Pancreas (tissue), 10 donors: ENCODE results near the gene PRRC2C. TPM values are rescaled to one million over a fixed set of nuclear protein-coding genes. Genes with fewer than 3 reads are reported as not detected.

Experiments
- ATAC-seq, 4 donors: fragments of 200-7000 bp; cut with Tn5 transposase; one replicate each; pipeline versions ENCODE4 v1.8.0 to v1.9.1; 2020; ENCODE audit warnings: mild to moderate bottlenecking in 4 of 4, moderate library complexity in 4 of 4
- DNase-seq, 6 donors: peaks; one replicate each; pipeline ENCODE4 v3.0.0-alpha.2; 2020
- FAIRE-seq: peaks from 2 replicates; lab custom pipeline; 2012; peaks lifted over from hg19 to GRCh38; lab: Jason Lieb, UNC
- H3K27ac ChIP-seq, 4 donors: fragments of 200-600 bp; sonication (generic); 1 replicate in 3 of 4; 2 replicates in 1 of 4; pipeline versions ENCODE4 v1.5.0 to v1.8.0; 2020
- H3K27me3 ChIP-seq, 4 donors: fragments of 200-600 bp; one replicate each; pipeline ENCODE4 v1.8.0; 2021
- H3K36me3 ChIP-seq, 3 donors: fragments of 200-600 bp; sonication (generic) in 1 of 3; one replicate each; pipeline versions ENCODE4 v1.5.0 to v1.8.0; 2020 to 2021
- H3K4me1 ChIP-seq, 3 donors: fragments of 200-600 bp; one replicate each; pipeline ENCODE4 v1.8.0; 2021
- H3K4me3 ChIP-seq, 4 donors: fragments of 200-600 bp; sonication (generic) in 2 of 4; one replicate each; pipeline versions ENCODE4 v1.5.0 to v1.8.0; 2020 to 2021
- H3K9me3 ChIP-seq, 4 donors: fragments of 200-600 bp; one replicate each; pipeline ENCODE4 v1.8.0; 2021
- WGBS, 2 donors: extraction: QIAGEN DNeasy Blood & Tissue Kit; methylation state at CpG; one replicate each; pipeline ENCODE4 v1.1.7; 2013; 5-methylcytosine and 5-hydroxymethylcytosine counted together
- intact Hi-C, 3 donors: fragments of 100-400 bp; cut with DNase I; formaldehyde crosslinking; loops; one replicate each; pipeline versions ENCODE4 v1.11.1 to v1.14.2; 2022
- polyA plus RNA-seq, 2 donors: library from polyadenylated mRNA; stranded (reverse); fragments of 200-250 nt; gene quantifications; one replicate each; pipeline ENCODE4 v1.2.3, GENCODE V29; 2013
- total RNA-seq, 6 donors: library from RNA; stranded (reverse); fragmentation: NEBNext Ultra II Directional in 4 of 6; extraction: Animal tissue kit (Norgen Biotek cat#: 25700) in 4 of 6; gene quantifications; one replicate each; pipeline versions ENCODE4 v1.2.1 to v1.2.4, GENCODE V29; 2021 to 2023
- TF ChIP-seq, protein P1 (sequence below), 4 donors: fragments of 200-600 bp; sonication (generic) in 3 of 4; IDR thresholded peaks; one replicate each; pipeline versions ENCODE4 v1.5.0 to v1.8.0; 2021; ENCODE audit warnings: antibody characterized with exemption in 4 of 4
- donor health status: healthy with polysubstance abuse.
- donor health status: DM: no; HTN: no; CAD: no; lungs with moderate emphysema.
- donor health status: DM: no; HTN: no; CAD: no.
- donor health status: control.
- donor health status: control.
- donor health status: Bipolar disorder and iron deficiency.
- donor health status: DM: yes; HTN: yes; CAD: no.
- donor health status: DM: no; HTN: no; CAD: no.
- donor health status: DM: no; HTN: no; CAD: no.
- donor health status: DM: yes; HTN: yes; CAD: no.

Gene PRRC2C
- total and polyA plus RNA-seq, 8 donors, result 22.4 to 82.3 (median 48.4) TPM

DNA sequence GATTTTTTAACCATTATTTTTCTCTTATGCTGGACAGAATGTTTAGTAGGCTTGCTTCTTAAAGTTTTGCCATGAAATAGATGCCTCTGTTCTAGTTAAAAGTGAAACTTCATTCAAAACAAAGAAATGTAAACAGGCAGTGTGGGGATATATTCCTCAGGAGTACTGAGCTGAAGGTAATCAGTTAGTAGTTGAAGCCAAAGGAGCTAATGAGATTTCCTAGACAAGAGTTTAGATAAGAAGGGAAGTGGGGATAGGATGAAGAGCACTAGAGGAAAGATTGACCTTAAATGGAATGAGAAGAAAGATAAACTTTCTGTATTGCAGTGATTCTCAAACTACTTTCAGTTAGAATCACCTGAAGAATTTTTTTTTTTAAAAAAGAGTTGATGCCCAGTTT lies 23.9 kb downstream of the PRRC2C start:
- Histone ChIP-seq H3K36me3 (no peaks in the 10 kb centered on the region), H3K4me1 (peaks cover 0 to 4% (median 0%) of the 10 kb centered on the region in 3 donors)

DNA sequence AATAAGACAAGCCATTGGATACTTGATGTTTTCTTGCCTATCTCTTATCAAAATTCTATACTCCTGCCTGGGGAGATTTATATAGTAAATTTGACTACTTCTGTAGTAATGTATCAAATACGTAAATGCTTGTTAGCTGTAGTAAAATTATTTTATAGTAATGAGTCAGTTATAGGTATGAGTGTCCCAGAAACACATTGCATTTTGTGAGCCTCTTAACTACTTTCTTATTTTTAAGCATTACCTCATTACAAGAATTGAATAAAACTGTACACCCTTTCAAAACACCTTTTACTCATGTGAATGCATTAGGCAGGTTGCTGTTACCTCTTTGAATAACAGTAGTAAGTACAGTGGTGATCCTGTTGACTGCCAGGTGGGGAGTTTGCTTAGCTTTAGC lies 28.4 kb downstream of the PRRC2C start:
- Histone ChIP-seq H3K9me3 (no peaks in the 10 kb centered on the region), H3K4me1 (no peaks in the 10 kb centered on the region), H3K36me3 (peaks cover 0 to 35% (median 15%) of the 10 kb centered on the region in 3 donors), H3K27ac (no peak overlapping the region), H3K27me3 (no peaks in the 10 kb centered on the region), H3K4me3 (no peak overlapping the region)
- intact Hi-C loops, result no loop called here
- ATAC-seq, result no peak
- DNase-seq, result no peak
- WGBS, 2 donors, result 0% methylated on average over 1 of the region's 1 CpG
- TF ChIP-seq, protein P1, sequence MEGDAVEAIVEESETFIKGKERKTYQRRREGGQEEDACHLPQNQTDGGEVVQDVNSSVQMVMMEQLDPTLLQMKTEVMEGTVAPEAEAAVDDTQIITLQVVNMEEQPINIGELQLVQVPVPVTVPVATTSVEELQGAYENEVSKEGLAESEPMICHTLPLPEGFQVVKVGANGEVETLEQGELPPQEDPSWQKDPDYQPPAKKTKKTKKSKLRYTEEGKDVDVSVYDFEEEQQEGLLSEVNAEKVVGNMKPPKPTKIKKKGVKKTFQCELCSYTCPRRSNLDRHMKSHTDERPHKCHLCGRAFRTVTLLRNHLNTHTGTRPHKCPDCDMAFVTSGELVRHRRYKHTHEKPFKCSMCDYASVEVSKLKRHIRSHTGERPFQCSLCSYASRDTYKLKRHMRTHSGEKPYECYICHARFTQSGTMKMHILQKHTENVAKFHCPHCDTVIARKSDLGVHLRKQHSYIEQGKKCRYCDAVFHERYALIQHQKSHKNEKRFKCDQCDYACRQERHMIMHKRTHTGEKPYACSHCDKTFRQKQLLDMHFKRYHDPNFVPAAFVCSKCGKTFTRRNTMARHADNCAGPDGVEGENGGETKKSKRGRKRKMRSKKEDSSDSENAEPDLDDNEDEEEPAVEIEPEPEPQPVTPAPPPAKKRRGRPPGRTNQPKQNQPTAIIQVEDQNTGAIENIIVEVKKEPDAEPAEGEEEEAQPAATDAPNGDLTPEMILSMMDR (IDR thresholded peaks at IDR 0.05), result no peak
- FAIRE-seq, result no peak

More for the DNA sequence above, 23.9 kb downstream of the PRRC2C start:
- DNase-seq, result no peak
- ATAC-seq, result no peak
- TF ChIP-seq, protein P1 (IDR thresholded peaks at IDR 0.05), result no peak
- FAIRE-seq, result no peak
- intact Hi-C loops, result no loop called here
- H3K4me3 ChIP-seq, result no peak overlapping the region
- no peaks in the 10 kb centered on the region for H3K27me3 ChIP-seq
- H3K27ac ChIP-seq, result no peak overlapping the region
- H3K9me3 ChIP-seq, result no peaks in the 10 kb centered on the region

DNA sequence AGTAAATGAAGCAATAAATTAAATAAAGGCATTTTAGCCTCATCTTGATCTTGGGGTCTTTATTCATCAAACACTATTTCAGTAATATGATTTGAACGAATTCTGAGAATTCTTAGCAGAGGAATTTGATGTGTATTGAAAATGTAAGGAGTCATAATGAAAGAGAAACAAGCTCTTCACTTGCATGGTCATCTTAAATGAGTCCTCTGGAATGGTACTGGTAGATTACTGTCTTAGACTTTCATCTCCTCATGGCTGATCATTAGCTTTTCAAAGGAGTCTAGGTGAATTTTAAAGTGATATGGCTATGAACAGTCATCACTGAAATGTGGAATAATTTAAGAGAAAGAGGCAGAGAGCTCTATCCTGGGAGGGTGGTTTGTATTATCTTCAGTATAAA lies 30.0 kb downstream of the PRRC2C start:
- intact Hi-C loops, result no loop called here

DNA sequence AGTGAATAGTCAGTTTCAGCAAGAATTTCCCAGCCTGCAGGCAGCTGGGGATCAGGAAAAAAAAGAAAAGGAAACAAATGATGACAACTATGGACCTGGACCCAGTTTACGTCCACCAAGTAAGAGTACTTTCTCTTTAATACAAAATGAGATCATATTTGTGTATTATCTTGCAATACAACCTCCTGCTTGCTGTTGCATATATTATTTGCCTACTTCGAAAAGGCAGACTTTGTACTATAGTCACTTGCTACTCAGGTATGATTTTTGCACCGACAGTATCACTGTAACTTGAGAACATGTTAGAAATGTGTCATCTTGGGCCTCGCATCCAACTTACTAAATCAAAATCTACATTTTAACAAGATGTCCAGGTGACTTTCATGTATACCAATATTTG lies 30.4 kb downstream of the PRRC2C start:
- no peaks in the 10 kb centered on the region for H3K27me3 ChIP-seq
- 84 to 89% methylated on average over 4 of the region's 4 CpGs for WGBS, 2 donors
- no peaks in the 10 kb centered on the region for H3K9me3 ChIP-seq
- no peak overlapping the region for H3K27ac ChIP-seq
- TF ChIP-seq, protein P1 (IDR thresholded peaks at IDR 0.05), result no peak
- ATAC-seq (no peak), DNase-seq (no peak), FAIRE-seq (no peak)
- no peak overlapping the region for H3K4me3 ChIP-seq
- no peaks in the 10 kb centered on the region for H3K4me1 ChIP-seq
- intact Hi-C loops, result no loop called here
- peaks cover 0 to 48% (median 24%) of the 10 kb centered on the region in 3 donors for H3K36me3 ChIP-seq

More for the DNA sequence above, 30.0 kb downstream of the PRRC2C start:
- TF ChIP-seq, protein P1 (IDR thresholded peaks at IDR 0.05), result no peak
- no peak overlapping the region for H3K4me3 ChIP-seq
- no peaks in the 10 kb centered on the region for H3K9me3 ChIP-seq
- no peak overlapping the region for H3K27ac ChIP-seq
- H3K36me3 ChIP-seq, result peaks cover 0 to 48% (median 24%) of the 10 kb centered on the region in 3 donors
- FAIRE-seq, result no peak
- no peaks in the 10 kb centered on the region for H3K4me1 ChIP-seq
- no peaks in the 10 kb centered on the region for H3K27me3 ChIP-seq
- WGBS, 2 donors, result 85 to 93% methylated on average over 1 of the region's 1 CpG
- no peak for DNase-seq
- no peak for ATAC-seq

DNA sequence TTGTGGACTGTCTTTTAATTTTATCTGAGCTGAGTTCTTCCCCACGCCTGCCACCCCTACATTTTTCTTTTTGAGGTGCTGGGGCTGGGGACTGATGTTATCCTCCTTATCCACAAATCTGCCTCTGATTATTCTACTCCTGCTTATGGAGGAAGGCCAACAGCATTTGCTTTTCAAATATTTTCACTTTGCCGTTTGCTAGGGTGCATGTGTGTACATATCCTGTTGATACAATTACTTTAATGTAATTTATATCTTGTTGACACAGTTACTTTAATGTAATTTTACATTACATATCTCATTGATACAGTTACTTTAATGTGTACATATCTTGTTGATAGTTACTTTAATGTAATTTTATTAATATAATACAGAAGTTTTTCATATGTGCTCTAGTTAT lies 36.2 kb downstream of the PRRC2C start:
- intact Hi-C loops, result no loop called here
- Histone ChIP-seq H3K36me3 (peaks cover 5 to 69% (median 15%) of the 10 kb centered on the region in 3 donors), H3K27me3 (no peaks in the 10 kb centered on the region), H3K4me3 (no peak overlapping the region), H3K4me1 (no peaks in the 10 kb centered on the region), H3K9me3 (no peaks in the 10 kb centered on the region), H3K27ac (no peak overlapping the region)
- 48 to 58% methylated on average over 2 of the region's 2 CpGs for WGBS, 2 donors
- ATAC-seq, result no peak
- TF ChIP-seq, protein P1 (IDR thresholded peaks at IDR 0.05), result no peak
- DNase-seq, result no peak
- no peak for FAIRE-seq
